ENCODE results near the gene DDX3X.

DNA sequence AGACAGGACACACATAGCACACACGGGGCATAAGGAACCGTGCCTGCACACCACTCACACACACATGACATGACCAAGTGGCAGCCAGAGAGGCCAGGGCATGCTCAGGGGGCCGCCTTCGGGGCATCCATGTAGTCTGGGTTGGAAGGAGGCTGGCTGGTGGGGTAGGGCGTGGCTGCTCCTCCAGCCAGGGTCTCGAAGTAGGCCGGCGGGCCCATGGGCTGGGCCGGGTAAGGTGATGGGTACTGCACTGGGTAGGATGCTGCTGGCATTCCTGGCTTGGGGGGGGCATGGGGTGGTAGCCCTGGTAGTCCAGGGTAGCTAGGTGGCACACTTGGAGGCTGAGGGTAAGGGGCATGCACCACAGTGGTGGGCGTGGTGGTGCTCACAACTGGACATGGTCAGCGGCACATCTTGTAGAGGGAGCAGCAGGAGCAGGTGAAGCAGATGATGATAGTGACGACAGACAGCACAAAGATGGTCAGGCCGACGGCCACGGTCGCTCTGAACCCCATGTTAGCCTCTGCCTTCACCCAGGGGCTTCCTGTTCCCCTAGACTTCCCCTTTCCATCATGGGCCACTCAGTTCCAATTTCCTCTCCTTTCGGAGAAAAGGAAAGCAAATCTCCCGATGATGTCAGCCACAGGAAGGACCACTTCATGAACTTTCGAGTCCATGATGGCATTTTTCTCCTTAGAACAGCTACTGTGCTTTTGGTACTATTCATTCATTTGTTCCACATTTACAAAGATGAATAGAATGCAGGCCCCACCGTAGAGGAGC is 10.9 kb upstream of the DDX3X start:
- TF ChIP-seq, protein P1, sequence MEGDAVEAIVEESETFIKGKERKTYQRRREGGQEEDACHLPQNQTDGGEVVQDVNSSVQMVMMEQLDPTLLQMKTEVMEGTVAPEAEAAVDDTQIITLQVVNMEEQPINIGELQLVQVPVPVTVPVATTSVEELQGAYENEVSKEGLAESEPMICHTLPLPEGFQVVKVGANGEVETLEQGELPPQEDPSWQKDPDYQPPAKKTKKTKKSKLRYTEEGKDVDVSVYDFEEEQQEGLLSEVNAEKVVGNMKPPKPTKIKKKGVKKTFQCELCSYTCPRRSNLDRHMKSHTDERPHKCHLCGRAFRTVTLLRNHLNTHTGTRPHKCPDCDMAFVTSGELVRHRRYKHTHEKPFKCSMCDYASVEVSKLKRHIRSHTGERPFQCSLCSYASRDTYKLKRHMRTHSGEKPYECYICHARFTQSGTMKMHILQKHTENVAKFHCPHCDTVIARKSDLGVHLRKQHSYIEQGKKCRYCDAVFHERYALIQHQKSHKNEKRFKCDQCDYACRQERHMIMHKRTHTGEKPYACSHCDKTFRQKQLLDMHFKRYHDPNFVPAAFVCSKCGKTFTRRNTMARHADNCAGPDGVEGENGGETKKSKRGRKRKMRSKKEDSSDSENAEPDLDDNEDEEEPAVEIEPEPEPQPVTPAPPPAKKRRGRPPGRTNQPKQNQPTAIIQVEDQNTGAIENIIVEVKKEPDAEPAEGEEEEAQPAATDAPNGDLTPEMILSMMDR (IDR thresholded peaks at IDR 0.05) = no peak
- no peak for TF ChIP-seq POLR2AphosphoS5 (IDR thresholded peaks at IDR 0.05)
